Right lobe of liver (tissue), 4 donors: Measurements from ENCODE around the gene AKNA.

Experiments used
- CTCF ChIP-seq, 4 donors: fragments of 200-600 bp in 3 of 4; fragments of 450-650 bp in 1 of 4; IDR thresholded peaks; one replicate each; pipeline versions ENCODE4 v1.5.1 to v1.8.0; 2016 to 2022; ENCODE audit warnings: antibody characterized with exemption in 4 of 4, mild to moderate bottlenecking in 2 of 4
- POLR2A ChIP-seq: fragments of 450-650 bp; IDR thresholded peaks from one replicate; pipeline ENCODE4 v1.6.1; 2017; ENCODE audit warnings: antibody characterized with exemption, mild to moderate bottlenecking
- donor health status: DM: no; HTN: no; CAD: no.
- donor health status: DM: no; HTN: no; CAD: no.
- donor health status: DM: no; HTN: yes; CAD: no.

DNA sequence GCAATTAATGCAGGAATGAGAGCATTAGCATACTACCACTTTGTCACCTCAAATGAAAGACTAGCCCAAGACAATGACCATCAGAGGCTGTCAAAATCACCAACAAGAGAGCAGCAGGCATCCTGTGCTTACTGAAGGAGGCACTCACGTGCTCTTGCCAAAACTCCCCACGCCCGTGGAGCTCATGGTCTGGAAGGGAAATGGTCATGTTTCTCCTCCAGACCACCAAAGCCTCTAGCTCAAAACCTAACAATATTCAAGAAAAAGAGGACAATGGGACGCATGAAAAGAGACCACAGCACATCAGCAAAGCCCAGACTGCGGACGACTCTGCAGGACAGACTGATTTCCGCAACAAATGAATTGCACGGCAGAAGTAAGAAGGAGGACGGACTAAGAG lies 12.8 kb downstream of the AKNA start:
- no peak for TF ChIP-seq CTCF (IDR thresholded peaks at IDR 0.05)
- TF ChIP-seq POLR2A = no peak
